IMR-90 (cell line): ENCODE measurements around the gene SIT1. TPM values are rescaled to one million over a fixed set of nuclear protein-coding genes. Genes with fewer than 3 reads are reported as not detected.

ENCODE experiments used
- ATAC-seq: fragments of 200-7000 bp; cut with Tn5 transposase; 2 replicates; pipeline ENCODE4 v1.9.1; 2020; ENCODE audit warnings: low read depth, mild to moderate bottlenecking, moderate library complexity
- BruUV-seq: library from RNA; stranded (reverse); fragments of 400-500 nt; replicated peaks from 2 replicates; lab custom pipeline; 2021; lab: Mats Ljungman, UMichigan
- CTCF ChIA-PET: fragments of 300-600 bp; formaldehyde crosslinking; extraction: SDS; loops from one replicate; lab custom pipeline; 2021; ENCODE audit warnings: antibody characterized with exemption; lab: Yijun Ruan, JAX
- POLR2A ChIA-PET: fragments of 300-600 bp; sonication (Branson Sonifier 250); formaldehyde crosslinking; loops from one replicate; lab custom pipeline; 2022; ENCODE audit warnings: antibody characterized with exemption; ENCODE audit not compliant: unreplicated experiment; lab: Charles Lee
- DNase-seq: peaks from one replicate; pipeline ENCODE4 v3.0.0; 2013
- H2AFZ ChIP-seq: replicated peaks from 2 replicates; pipeline ENCODE3; 2013; ENCODE audit warnings: low read length, mild to moderate bottlenecking; ENCODE audit not compliant: poor library complexity
- H2AK5ac ChIP-seq: 2 replicates; pipeline ENCODE4 v1.6.1; 2013; ENCODE audit warnings: low read depth, low read length, inconsistent platforms
- H2AK9ac ChIP-seq: replicated peaks from 2 replicates; pipeline ENCODE3; 2013; ENCODE audit warnings: mild to moderate bottlenecking, low read depth, low read length, moderate library complexity; ENCODE audit not compliant: poor library complexity
- H2BK120ac ChIP-seq: 2 replicates; pipeline ENCODE4 v1.6.1; 2013; ENCODE audit warnings: low read depth, low read length, inconsistent platforms
- H2BK15ac ChIP-seq: 3 replicates; pipeline ENCODE4 v1.6.1; 2013; ENCODE audit warnings: low read depth, low read length, inconsistent platforms
- H2BK20ac ChIP-seq: 2 replicates; pipeline ENCODE4 v1.6.1; 2013; ENCODE audit warnings: low read depth, mild to moderate bottlenecking, inconsistent platforms, low read length, moderate library complexity
- H2BK5ac ChIP-seq: 2 replicates; pipeline ENCODE4 v1.6.1; 2013; ENCODE audit warnings: mild to moderate bottlenecking, low read depth, low read length, inconsistent platforms; ENCODE audit not compliant: poor library complexity, severe bottlenecking
- H3K14ac ChIP-seq: replicated peaks from 2 replicates; pipeline ENCODE4 v1.6.1; 2013; ENCODE audit warnings: low read depth, low read length, inconsistent platforms
- H3K18ac ChIP-seq: 2 replicates; pipeline ENCODE4 v1.6.1; 2013; ENCODE audit warnings: low read depth, low read length, control low read depth
- H3K23ac ChIP-seq: 2 replicates; pipeline ENCODE4 v1.6.1; 2013; ENCODE audit warnings: low read depth, low read length, inconsistent platforms
- H3K27ac ChIP-seq: 2 replicates; pipeline ENCODE4 v1.5.1; 2013; ENCODE audit warnings: mild to moderate bottlenecking, control low read depth, low read length; ENCODE audit not compliant: insufficient read depth
- H3K27me3 ChIP-seq: 2 replicates; pipeline ENCODE4 v1.6.1; 2013; ENCODE audit warnings: low read length; ENCODE audit not compliant: control insufficient read depth, insufficient read depth
- H3K36me3 ChIP-seq: 2 replicates; pipeline ENCODE4 v1.6.1; 2013; ENCODE audit warnings: low read length, mixed read lengths; ENCODE audit not compliant: control insufficient read depth, insufficient read depth
- H3K4ac ChIP-seq: 2 replicates; pipeline ENCODE4 v1.6.1; 2013; ENCODE audit warnings: low read depth, low read length, inconsistent platforms
- H3K4me1 ChIP-seq: 2 replicates; pipeline ENCODE4 v1.6.1; 2013; ENCODE audit warnings: low read length, mixed read lengths; ENCODE audit not compliant: control insufficient read depth, insufficient read depth
- H3K4me2 ChIP-seq: 2 replicates; pipeline ENCODE4 v1.6.1; 2013; ENCODE audit warnings: low read depth, mild to moderate bottlenecking, control low read depth, low read length, moderate library complexity
- H3K4me3 ChIP-seq: 2 replicates; pipeline ENCODE4 v1.5.1; 2013; ENCODE audit warnings: low read depth, mild to moderate bottlenecking, control low read depth, low read length, moderate library complexity; ENCODE audit not compliant: insufficient read depth
- H3K56ac ChIP-seq: 2 replicates; pipeline ENCODE4 v1.6.1; 2013; ENCODE audit warnings: low read length, inconsistent platforms; ENCODE audit not compliant: insufficient read depth; ENCODE audit errors: extremely low read depth
- H3K79me1 ChIP-seq, 2 experiments: 2 replicates each; pipeline ENCODE4 v1.6.1; 2013; ENCODE audit warnings: low read length in 2 of 2, inconsistent platforms in 1 of 2, low read depth in 1 of 2
- H3K9ac ChIP-seq: 2 replicates; pipeline ENCODE4 v1.6.1; 2013; ENCODE audit warnings: low read depth, low read length, control low read depth
- H3K9me1 ChIP-seq: 2 replicates; pipeline ENCODE4 v1.6.1; 2013; ENCODE audit warnings: low read length, inconsistent platforms; ENCODE audit not compliant: insufficient read depth
- H3K9me3 ChIP-seq: 2 replicates; pipeline ENCODE4 v1.6.1; 2013; ENCODE audit warnings: low read length; ENCODE audit not compliant: control insufficient read depth, insufficient read depth
- H4K20me1 ChIP-seq: 2 replicates; pipeline ENCODE4 v1.6.1; 2013; ENCODE audit warnings: low read length, inconsistent platforms; ENCODE audit not compliant: insufficient read depth
- H4K5ac ChIP-seq: 2 replicates; pipeline ENCODE4 v1.6.1; 2013; ENCODE audit warnings: mild to moderate bottlenecking, low read depth, low read length, control low read depth
- H4K8ac ChIP-seq, 2 experiments: 2 replicates each; pipeline ENCODE4 v1.6.1; 2013; ENCODE audit warnings: low read depth in 2 of 2, low read length in 2 of 2, control low read depth in 1 of 2, inconsistent platforms in 1 of 2
- H4K91ac ChIP-seq: 2 replicates; pipeline ENCODE4 v1.6.1; 2013; ENCODE audit warnings: low read depth, low read length, inconsistent platforms; ENCODE audit not compliant: insufficient read depth
- BHLHE40 ChIP-seq: fragments of 150-350 bp; IDR thresholded peaks from 2 replicates; pipeline ENCODE4 v1.6.1; 2016; ENCODE audit warnings: mild to moderate bottlenecking, low read depth, low read length
- CHD1 ChIP-seq: IDR thresholded peaks from 2 replicates; pipeline ENCODE4 v1.6.1; 2012; ENCODE audit warnings: low read depth, low read length, improper control_type of control experiment
- CTCF ChIP-seq: conservative IDR thresholded peaks from 2 replicates; pipeline ENCODE4 v1.5.1; 2012; ENCODE audit warnings: mild to moderate bottlenecking, low read depth, low read length, improper control_type of control experiment
- ELK1 ChIP-seq: fragments of 150-350 bp; IDR thresholded peaks from 2 replicates; pipeline ENCODE4 v1.6.1; 2016; ENCODE audit warnings: low read depth, mild to moderate bottlenecking, low read length, moderate library complexity, borderline replicate concordance
- FOS ChIP-seq: fragments of 150-350 bp; IDR thresholded peaks from 2 replicates; pipeline ENCODE4 v1.6.1; 2016; ENCODE audit warnings: low read depth, low read length
- POLR2A ChIP-seq: IDR thresholded peaks from 2 replicates; pipeline ENCODE4 v1.6.1; 2012; ENCODE audit warnings: mild to moderate bottlenecking, low read depth, low read length
- RAD21 ChIP-seq: IDR thresholded peaks from 2 replicates; pipeline ENCODE4 v1.6.1; 2012; ENCODE audit warnings: low read length, improper control_type of control experiment
- RFX5 ChIP-seq: IDR thresholded peaks from 2 replicates; pipeline ENCODE4 v1.8.0; 2012; ENCODE audit warnings: low read depth, mild to moderate bottlenecking, low read length, moderate library complexity
- WGBS, 2 experiments: methylation state at CpG; one replicate each; pipeline versions ENCODE4 v1.1.5 to v1.1.7; 2013; ENCODE audit warnings: missing lambda C conversion rate in 2 of 2; ENCODE audit not compliant: insufficient read length in 1 of 2; ENCODE audit errors: extremely low coverage in 2 of 2; 5-methylcytosine and 5-hydroxymethylcytosine counted together
- dilution Hi-C: fragments of 300-500 bp; cut with HindIII; formaldehyde crosslinking; loops from one replicate; pipeline ENCODE4 v1.14.3; 2018; ENCODE audit warnings: low sequenced_read_pairs; ENCODE audit not compliant: unreplicated experiment
- in situ Hi-C: fragments of 300-500 bp; cut with MboI; formaldehyde crosslinking; loops from 3 replicates; pipeline ENCODE4 v1.14.3; 2019; ENCODE audit warnings: low sequenced_read_pairs, inconsistent platforms, mixed read lengths
- intact Hi-C: fragments of 100-400 bp; cut with micrococcal nuclease; formaldehyde crosslinking; loops from 2 replicates; pipeline ENCODE4 v1.10.0; 2022
- polyA plus RNA-seq, 3 experiments: library from polyadenylated mRNA; depleted of rRNA; stranded (reverse); fragments of >200 nt; gene quantifications; 2 replicates each; pipeline ENCODE4 v1.2.3, GENCODE V29; 2012; ENCODE audit warnings: low replicate concordance in 1 of 3
- total RNA-seq: library from RNA; depleted of rRNA; stranded (reverse); fragments of >200 nt; gene quantifications from 2 replicates; pipeline ENCODE4 v1.2.3, GENCODE V29; 2012

The SIT1 gene
- total and polyA plus RNA-seq, 2 of the 4 experiments (the other 2 are of a cell fraction): not detected

- no peak for TF ChIP-seq CHD1
These were observed 41.5 kb downstream of the SIT1 start (continued) for GRCh38 chr9:35609001-35609819.

GRCh38 chr9:35608221-35608620 lies 42.5 kb downstream of the SIT1 start:
- Histone ChIP-seq H4K8ac (no peak overlapping the region), H3K4me3 (no peak overlapping the region), H4K5ac (no peak overlapping the region), H2BK5ac (no peak overlapping the region), H3K9ac (no peak overlapping the region), H3K18ac (no peak overlapping the region), H2BK120ac (no peak overlapping the region), H2BK15ac (no peak overlapping the region), H2BK20ac (no peak overlapping the region), H2AFZ (no peak overlapping the region), H3K23ac (no peak overlapping the region), H3K56ac (no peak overlapping the region), H2AK9ac (no peak overlapping the region), H3K4me1 (peaks cover 2% of the 10 kb centered on the region), H3K27me3 (peaks cover 1% of the 10 kb centered on the region; the same call in 1 of the 2 replicates), H3K9me1 (peaks cover 6% of the 10 kb centered on the region; the same call in 1 of the 2 replicates), H3K4me2 (no peak overlapping the region), H3K36me3 (peaks cover 27% of the 10 kb centered on the region), H3K9me3 (no peaks in the 10 kb centered on the region), H4K91ac (no peak overlapping the region), H3K79me1 (peaks cover 9 to 28% of the 10 kb centered on the region in 2 experiments; a peak in 3 of 4 replicates), H3K27ac (no peak overlapping the region), H4K20me1 (peaks cover 8% of the 10 kb centered on the region; the same call in 1 of the 2 replicates), H3K4ac (no peak overlapping the region), H3K14ac (no peak overlapping the region), H2AK5ac (no peak overlapping the region)
- TF ChIP-seq RAD21: no peak
- TF ChIP-seq BHLHE40: no peak
- TF ChIP-seq FOS: no peak
- no peak for TF ChIP-seq RFX5
- no peak for TF ChIP-seq CTCF
- TF ChIP-seq ELK1: no peak
- no peak for TF ChIP-seq POLR2A
- WGBS, 2 experiments: 100% methylated on average over 1 of the region's 7 CpGs; no CpG with 5 or more reads in 1 of the 2 experiments
- ATAC-seq (no peak), DNase-seq (no peak)
- ChIA-PET POLR2A (interaction anchor here (0.6 kb wide), 1 partner anchor 496 kb away, joined by 4 read pairs; no protein-coding TSS in a partner anchor), CTCF (no interaction called here)
- intact Hi-C loops: loop anchor here (10.0 kb wide), 1 partner anchor 77 kb away; the partner anchor contains the start of gene TPM2
- in situ Hi-C loops: no loop called here
- dilution Hi-C loops: no loop called here
- BruUV-seq: no TSS peak
